Adipocyte (in vitro differentiated cells): ENCODE results near the gene MYO1G.
"Not testable (repeated sequence)": the region's sequence is repeated elsewhere in the genome, so short reads cannot be mapped to it uniquely, and the experiment has no call there.

Source experiments
- DNase-seq: peaks from one replicate; pipeline ENCODE4 v3.0.0-alpha.2; 2015; ENCODE audit warnings: low read depth
- H3K27me3 ChIP-seq: replicated peaks from 2 replicates; pipeline ENCODE4 v1.7.0; 2013; ENCODE audit warnings: mild to moderate bottlenecking, low read length, moderate library complexity; ENCODE audit not compliant: control insufficient read depth, insufficient read depth
- H3K36me3 ChIP-seq: 2 replicates; pipeline ENCODE4 v1.7.0; 2013; ENCODE audit warnings: low read length, mild to moderate bottlenecking, moderate library complexity; ENCODE audit not compliant: control insufficient read depth, insufficient read depth, severe bottlenecking
- H3K4me1 ChIP-seq: 2 replicates; pipeline ENCODE4 v1.7.0; 2013; ENCODE audit warnings: mild to moderate bottlenecking, low read length, moderate library complexity; ENCODE audit not compliant: control insufficient read depth, insufficient read depth
- H3K4me3 ChIP-seq: 2 replicates; pipeline ENCODE4 v1.7.0; 2013; ENCODE audit warnings: mild to moderate bottlenecking, low read length, moderate library complexity
- H3K9ac ChIP-seq: 2 replicates; pipeline ENCODE4 v1.7.0; 2013; ENCODE audit warnings: mild to moderate bottlenecking, low read length, moderate library complexity
- H3K9me3 ChIP-seq: 2 replicates; pipeline ENCODE4 v1.7.0; 2013; ENCODE audit warnings: mild to moderate bottlenecking, low read length, moderate library complexity; ENCODE audit not compliant: control insufficient read depth

MYO1G gene

DNA sequence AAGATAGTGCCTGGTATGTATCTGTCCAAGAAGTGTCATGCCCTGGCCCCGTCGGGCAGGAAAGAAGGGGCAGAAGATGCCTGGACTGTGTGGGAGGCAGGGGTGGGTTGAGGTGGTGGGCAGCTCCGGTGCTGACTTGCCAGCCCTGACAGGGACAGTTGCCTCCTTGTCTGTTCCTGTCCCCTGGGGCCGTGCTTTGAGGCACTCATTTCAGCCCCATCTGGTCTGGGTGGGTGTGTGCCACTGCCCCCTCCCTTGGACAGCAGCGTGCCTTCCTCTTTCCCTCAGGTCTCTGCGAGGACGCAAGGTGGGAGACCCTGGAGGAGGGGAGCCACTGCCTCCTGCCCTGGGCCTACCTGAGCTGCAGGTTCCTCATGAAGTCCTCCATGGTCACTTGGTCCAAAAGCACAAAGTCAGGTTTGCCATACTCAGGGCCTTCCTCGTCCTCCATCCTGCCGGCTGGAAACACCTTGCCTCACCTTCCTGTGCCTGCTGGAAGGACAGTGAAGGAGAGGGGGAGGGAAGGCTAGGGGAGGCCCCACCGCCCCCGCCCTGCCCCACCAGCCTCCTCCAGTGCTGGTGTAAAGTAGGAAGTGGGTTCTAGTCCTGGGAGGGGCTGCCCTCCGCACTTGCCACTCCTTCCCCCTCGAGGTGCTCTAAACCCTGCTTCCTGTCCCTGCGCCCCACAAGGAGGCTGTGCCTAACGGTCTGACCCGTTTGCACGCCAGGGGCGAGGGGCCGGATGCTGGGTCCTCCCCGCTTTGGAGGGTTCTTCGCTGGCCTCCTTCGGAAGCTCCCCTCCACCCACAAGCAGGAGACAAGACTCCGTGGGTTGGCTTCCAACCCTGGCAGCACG, at the start of gene MYO1G:
Gene MYO1G (minus strand): TSS at position 505 of the 856 bp plus-strand sequence. CDS start 54 bp downstream, at position 451.
- Histone ChIP-seq H3K9me3 (no peaks in the 10 kb centered on the region), H3K4me3 (no peak within 1 kb of the TSS), H3K27me3 (no peaks in the 10 kb centered on the region), H3K4me1 (peaks cover 19% of the 10 kb centered on the region), H3K9ac (no peak within 1 kb of the TSS), H3K36me3 (peaks cover 24% of the 10 kb centered on the region)
- no peak for DNase-seq

DNA sequence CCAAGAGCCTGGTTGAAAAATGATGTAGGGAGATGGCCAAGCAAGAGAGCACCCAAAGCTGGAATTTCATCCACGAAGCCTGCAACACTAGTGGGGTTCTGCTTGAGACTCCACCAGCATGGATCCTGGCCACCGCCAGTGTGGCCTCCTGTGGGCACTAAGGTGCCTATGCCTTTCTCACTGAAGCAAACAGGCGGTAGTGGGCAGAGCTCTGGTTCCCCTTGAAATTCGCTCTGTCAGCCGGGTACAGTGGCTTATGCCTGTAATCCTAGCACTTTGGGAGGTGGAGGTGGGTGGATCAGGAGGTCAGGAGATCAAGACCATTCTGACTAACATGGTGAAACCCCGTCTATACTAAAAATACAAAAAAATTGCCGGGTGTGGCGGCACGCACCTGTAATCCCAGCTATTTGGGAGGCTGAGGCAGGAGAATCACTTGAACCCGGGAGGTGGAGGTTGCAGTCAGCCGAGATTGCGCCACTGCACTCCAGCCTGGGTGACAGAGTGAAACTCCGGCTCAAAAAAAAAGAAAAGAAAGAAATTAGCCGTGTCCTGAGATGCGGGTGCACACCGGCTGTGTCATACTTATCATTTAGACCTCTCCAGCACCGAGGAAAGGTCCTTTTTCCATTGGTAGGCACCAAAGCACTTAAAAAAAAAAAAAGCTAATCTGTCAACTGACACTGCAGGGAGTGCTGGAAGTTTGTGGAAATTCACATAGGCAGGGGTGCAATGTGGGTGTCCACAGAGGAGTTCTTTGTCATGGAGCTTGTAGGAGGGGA, 49.5 kb upstream of the MYO1G start:
- H3K4me3 ChIP-seq: no peak overlapping the region
- peaks cover 30% of the 10 kb centered on the region for H3K36me3 ChIP-seq
- DNase-seq: no peak
- H3K9ac ChIP-seq: no peak overlapping the region
- no peaks in the 10 kb centered on the region for H3K27me3 ChIP-seq
- H3K4me1 ChIP-seq: peaks cover 5% of the 10 kb centered on the region
- no peaks in the 10 kb centered on the region for H3K9me3 ChIP-seq

DNA sequence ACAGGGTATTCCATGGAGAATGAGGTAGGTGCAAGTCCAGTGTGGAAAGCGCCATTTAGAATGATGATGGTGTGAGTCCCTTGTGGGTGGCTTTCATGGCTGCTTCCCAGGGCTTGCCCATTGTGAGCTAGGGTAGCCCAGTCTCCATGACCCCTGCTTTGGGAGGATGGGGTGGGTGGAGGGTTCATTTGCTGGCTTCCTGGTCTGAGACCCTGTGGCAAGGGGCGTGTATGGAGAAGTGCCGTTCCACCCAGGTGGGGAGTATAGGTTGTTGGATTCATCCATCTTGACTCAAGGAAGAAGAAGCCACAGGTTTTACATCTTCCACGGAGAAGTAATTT, 48.9 kb upstream of the MYO1G start:
- H3K9ac ChIP-seq: no peak overlapping the region
- DNase-seq: no peak
- H3K27me3 ChIP-seq: no peaks in the 10 kb centered on the region
- no peaks in the 10 kb centered on the region for H3K4me1 ChIP-seq
- H3K9me3 ChIP-seq: no peaks in the 10 kb centered on the region
- peaks cover 30% of the 10 kb centered on the region for H3K36me3 ChIP-seq
- no peak overlapping the region for H3K4me3 ChIP-seq

DNA sequence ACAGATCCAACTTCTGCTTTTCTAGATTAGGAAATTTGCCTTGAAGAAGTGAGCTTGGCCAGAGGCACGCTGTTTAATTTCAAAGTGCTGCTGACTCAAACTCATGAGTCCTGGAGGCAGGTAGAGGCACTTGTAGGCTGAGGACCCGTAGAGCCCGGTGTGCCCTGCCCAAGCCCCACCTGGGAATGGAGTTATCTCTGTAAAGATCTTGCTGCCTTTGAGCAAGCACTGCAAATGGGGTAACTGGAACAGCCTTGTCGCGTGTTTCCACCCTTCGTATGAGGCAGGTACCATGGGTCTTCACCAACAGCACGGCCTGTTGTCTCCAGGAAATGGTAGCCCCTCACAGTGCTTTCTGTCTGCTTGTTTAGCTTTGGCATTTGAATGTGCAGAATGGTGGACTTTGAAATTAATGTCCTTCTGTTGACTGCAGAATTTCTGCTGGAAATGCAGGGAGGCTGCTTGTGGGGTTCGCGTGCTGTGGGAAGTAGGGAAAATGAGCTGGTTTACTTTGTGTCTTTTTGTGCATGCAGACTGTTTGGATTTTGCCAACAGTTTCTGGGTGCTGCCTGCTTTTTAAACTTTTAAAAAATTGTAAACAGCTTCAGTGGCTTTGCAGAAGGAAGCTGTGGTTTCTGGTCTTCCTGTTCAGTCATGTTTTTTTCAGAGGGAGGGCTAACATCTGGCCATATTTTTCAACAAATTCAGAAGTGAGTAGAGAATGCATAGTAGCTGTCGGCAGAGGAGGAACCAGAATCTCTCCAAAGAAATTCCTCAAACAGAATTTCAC, 48.4 kb upstream of the MYO1G start:
- DNase-seq: no peak
- Histone ChIP-seq H3K36me3 (peaks cover 30% of the 10 kb centered on the region), H3K27me3 (no peaks in the 10 kb centered on the region), H3K9me3 (no peaks in the 10 kb centered on the region), H3K4me1 (no peaks in the 10 kb centered on the region), H3K9ac (no peak overlapping the region), H3K4me3 (no peak overlapping the region)

DNA sequence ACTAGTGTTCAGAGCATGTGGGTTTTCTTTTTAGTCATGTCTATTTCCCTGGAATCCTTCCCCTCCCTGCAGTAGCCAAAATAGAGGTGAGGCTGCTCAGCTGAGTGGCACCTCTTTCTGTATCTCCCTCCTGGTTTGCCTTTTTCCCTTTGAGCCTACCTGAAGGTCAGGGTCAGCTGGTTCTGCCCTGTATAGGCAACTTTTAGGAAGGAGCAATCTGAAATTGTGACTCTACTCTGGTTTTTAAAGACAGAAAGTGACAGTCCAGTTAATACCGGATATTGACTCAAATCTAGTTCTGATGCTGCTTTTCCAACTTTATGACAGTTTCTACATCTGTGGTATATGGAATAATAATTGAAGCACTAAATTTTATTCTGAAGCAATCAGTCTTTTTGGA, 47.2 kb upstream of the MYO1G start:
- H3K4me3 ChIP-seq: no peak overlapping the region
- H3K27me3 ChIP-seq: no peaks in the 10 kb centered on the region
- H3K4me1 ChIP-seq: no peaks in the 10 kb centered on the region
- H3K9ac ChIP-seq: no peak overlapping the region
- H3K36me3 ChIP-seq: peaks cover 30% of the 10 kb centered on the region
- no peaks in the 10 kb centered on the region for H3K9me3 ChIP-seq
- DNase-seq: no peak

DNA sequence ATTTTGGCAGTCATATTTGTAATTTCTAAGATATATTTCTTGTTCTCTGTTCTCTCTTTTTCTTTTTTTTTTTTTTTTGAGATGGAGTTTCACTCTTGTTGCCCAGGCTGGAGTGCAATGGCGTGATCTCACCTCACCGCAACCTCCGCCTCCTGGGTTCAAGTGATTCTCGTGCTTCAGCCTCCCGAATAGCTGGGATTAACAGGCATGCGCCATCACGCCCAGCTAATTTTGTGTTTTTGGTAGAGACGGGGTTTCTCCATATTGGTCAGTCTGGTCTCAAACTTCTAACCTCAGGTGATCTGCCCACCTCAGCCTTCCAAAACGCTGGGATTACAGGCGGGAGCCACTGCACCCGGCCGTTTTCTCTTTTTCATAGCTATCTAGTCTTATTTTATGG, 46.7 kb upstream of the MYO1G start:
- H3K9ac ChIP-seq, H3K9me3 ChIP-seq, H3K4me1 ChIP-seq, H3K27me3 ChIP-seq, DNase-seq, H3K4me3 ChIP-seq: not testable (repeated sequence)
- H3K36me3 ChIP-seq: peaks cover 30% of the 10 kb centered on the region

DNA sequence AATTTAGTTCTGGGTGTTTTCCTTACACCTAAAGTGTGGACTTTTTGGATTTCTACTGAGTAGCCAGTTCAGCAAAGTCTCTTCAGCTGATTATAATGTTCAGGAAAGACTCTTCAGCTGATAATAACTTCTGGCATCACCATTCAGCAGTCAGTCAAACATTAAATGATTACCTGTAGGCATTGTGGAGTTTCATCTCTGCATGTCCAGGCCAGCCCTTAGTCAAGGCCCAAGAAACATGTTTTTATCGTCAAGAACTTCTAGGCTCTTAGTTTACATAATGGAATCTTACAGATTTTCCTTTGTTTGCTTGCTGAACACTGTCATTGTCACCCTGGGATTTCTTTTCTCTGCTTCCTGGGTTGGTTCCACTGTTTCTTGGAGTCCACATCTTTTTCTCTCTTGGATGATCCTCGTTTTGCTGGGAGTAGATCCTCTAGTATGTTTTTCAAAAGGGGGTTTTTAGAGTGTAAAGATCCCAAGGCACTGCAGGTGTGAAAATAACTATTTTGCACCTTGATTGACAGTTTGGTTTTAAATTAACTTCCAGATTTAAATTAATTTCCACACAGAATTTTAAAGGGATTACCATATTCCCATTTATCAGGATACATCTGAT, 45.4 kb upstream of the MYO1G start:
- DNase-seq: no peak
- no peak overlapping the region for H3K9ac ChIP-seq
- no peaks in the 10 kb centered on the region for H3K9me3 ChIP-seq
- H3K27me3 ChIP-seq: no peaks in the 10 kb centered on the region
- H3K36me3 ChIP-seq: peaks cover 23% of the 10 kb centered on the region
- peaks cover 3% of the 10 kb centered on the region for H3K4me1 ChIP-seq
- H3K4me3 ChIP-seq: no peak overlapping the region

DNA sequence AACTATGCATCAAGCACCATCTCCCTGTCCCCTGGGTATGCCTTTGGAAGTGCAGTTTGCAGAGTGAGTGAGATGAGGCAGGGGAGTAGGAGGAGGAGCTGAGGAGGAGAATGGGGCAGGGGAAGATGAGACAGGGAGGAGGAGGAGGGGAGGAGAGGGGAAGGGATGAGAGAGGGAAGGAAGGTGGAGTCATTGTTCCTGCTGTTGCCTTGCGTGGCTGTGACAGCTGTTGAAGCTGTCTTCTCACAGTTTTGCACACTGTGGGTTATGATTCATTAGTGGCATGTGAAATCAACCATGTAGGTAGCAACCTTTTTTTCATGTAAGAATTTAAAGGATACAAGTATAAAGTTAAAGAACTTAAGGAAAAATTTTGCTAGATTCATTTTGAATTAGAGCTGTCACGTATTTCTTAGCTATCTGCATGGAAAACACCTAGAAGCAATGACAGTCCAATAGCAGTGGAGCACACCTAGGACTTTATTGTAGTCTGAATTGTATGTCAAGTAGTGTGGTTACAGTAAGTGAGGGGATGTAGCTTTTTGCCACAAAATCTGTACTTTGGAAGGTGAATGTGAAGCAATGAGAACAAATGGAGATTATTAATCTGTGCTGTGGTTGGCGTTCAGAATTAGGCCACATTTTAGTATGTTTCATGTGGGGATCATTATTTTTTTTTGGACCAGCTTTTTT, 42.9 kb upstream of the MYO1G start:
- Histone ChIP-seq H3K36me3 (peaks cover 9% of the 10 kb centered on the region), H3K9ac (no peak overlapping the region), H3K27me3 (no peaks in the 10 kb centered on the region), H3K4me1 (peaks cover 3% of the 10 kb centered on the region), H3K4me3 (no peak overlapping the region), H3K9me3 (no peaks in the 10 kb centered on the region)
- peak; percentile 26 for DNase-seq

DNA sequence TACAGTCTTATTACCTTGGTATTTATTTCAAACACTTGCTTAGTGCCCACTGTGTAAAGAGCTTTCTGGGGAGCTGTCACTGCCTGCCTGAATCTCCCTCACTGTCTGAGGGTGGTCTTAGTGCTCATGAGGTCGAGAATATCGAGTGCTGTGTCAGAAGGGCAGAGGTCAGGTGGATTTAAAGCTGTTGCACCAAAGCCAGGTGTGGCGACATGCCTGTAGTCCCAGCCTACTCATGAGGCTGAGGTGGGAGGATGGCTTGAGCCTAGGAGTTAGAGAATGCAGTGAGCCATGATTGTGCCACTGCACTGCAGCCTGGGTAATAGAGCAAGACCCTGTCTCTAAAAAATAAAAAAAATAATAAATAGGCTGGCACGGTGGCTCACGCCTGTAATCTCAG, 42.1 kb upstream of the MYO1G start:
- H3K4me3 ChIP-seq: no peak overlapping the region
- no peak for DNase-seq
- no peaks in the 10 kb centered on the region for H3K27me3 ChIP-seq
- no peak overlapping the region for H3K9ac ChIP-seq
- H3K9me3 ChIP-seq: no peaks in the 10 kb centered on the region
- H3K36me3 ChIP-seq: peaks cover 8% of the 10 kb centered on the region
- peaks cover 3% of the 10 kb centered on the region for H3K4me1 ChIP-seq

DNA sequence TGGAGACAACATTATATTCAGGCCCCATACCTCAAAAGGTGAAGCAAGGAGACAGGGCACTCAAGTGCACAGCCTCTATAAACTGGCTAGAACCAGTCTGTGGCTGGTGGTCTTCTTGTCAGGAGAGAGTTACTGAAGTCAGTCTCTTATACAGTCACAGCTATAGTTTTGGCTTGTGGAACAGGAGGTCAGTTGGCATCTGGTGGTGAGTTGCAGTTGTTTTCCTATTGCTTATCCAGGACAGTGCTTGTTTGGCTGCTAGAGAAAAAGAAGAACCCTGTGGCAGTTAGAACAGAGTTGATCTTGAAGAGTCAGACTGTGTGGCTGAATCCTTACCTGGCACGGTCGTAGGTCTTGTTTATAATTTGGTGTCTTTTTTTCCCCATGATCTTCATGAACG, 38.4 kb upstream of the MYO1G start:
- Histone ChIP-seq H3K27me3 (no peaks in the 10 kb centered on the region), H3K9ac (no peak overlapping the region), H3K4me1 (peaks cover 8% of the 10 kb centered on the region), H3K9me3 (no peaks in the 10 kb centered on the region), H3K4me3 (no peak overlapping the region), H3K36me3 (peaks cover 10% of the 10 kb centered on the region)
- DNase-seq: no peak
